ENCODE measurements around the gene GALR2. TPM values are rescaled to one million over a fixed set of nuclear protein-coding genes. Genes with fewer than 3 reads are reported as not detected.
"Not testable (repeated sequence)": the region's sequence is repeated elsewhere in the genome, so short reads cannot be mapped to it uniquely, and the experiment has no call there.

The GALR2 gene
- total and polyA plus RNA-seq, 2 experiments from 2014 or later = 0.55 TPM; not detected in 1

GRCh38 chr17:76038050-76038449 lies 36.5 kb upstream of the GALR2 start:
- Histone ChIP-seq H3K27me3 (no peaks in the 10 kb centered on the region), H3K27ac (peak overlapping the region; percentile 43), H3K36me3 (peaks cover 32% of the 10 kb centered on the region), H3K4me1 (ENCODE audit: low read depth) (peaks cover 13% of the 10 kb centered on the region), H3K9me3 (ENCODE audit: low read depth) (no peaks in the 10 kb centered on the region), H3K4me3 (no peak overlapping the region)
- DNase-seq (ENCODE audit: low read depth in 1 of 2, low spot score in 1 of 2) = no peak
- TF ChIP-seq CTCF (IDR thresholded peaks at IDR 0.05; ENCODE audit: low read depth, low read length) = no peak

GRCh38 chr17:76039121-76039520 lies 35.5 kb upstream of the GALR2 start:
- no peak for TF ChIP-seq CTCF (IDR thresholded peaks at IDR 0.05; ENCODE audit: low read depth, low read length)
- Histone ChIP-seq H3K27ac (no peak overlapping the region), H3K36me3 (peaks cover 43% of the 10 kb centered on the region), H3K4me1 (ENCODE audit: low read depth) (peaks cover 13% of the 10 kb centered on the region), H3K27me3 (no peaks in the 10 kb centered on the region), H3K4me3 (no peak overlapping the region), H3K9me3 (ENCODE audit: low read depth) (no peaks in the 10 kb centered on the region)
- DNase-seq (ENCODE audit: low read depth in 1 of 2, low spot score in 1 of 2) = no peak

DNA sequence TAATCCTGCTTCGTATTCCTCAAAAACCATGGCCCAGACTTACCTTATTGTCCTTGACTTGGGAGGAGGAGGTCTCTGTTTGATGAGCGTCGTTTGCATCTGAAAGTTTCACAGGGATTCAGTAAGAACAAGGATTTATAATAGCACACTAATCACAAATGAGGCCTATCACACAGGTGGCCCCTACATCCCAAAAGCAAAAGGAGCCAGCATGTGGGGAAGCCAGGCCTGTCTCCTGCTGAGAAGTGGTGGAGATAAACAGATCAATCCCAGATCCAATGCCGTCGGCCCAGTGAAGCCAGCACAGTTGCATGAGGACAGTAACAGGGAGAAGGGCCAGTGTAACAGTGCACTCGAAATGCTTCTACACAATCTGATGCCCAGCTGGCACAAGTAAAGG lies 34.2 kb upstream of the GALR2 start:
- Histone ChIP-seq H3K27ac (no peak overlapping the region), H3K9me3 (ENCODE audit: low read depth) (no peaks in the 10 kb centered on the region), H3K36me3 (peaks cover 52% of the 10 kb centered on the region), H3K27me3 (no peaks in the 10 kb centered on the region), H3K4me3 (no peak overlapping the region), H3K4me1 (ENCODE audit: low read depth) (peaks cover 2% of the 10 kb centered on the region)
- no peak for DNase-seq (ENCODE audit: low read depth in 1 of 2, low spot score in 1 of 2)
- no peak for TF ChIP-seq CTCF (IDR thresholded peaks at IDR 0.05; ENCODE audit: low read depth, low read length)

DNA sequence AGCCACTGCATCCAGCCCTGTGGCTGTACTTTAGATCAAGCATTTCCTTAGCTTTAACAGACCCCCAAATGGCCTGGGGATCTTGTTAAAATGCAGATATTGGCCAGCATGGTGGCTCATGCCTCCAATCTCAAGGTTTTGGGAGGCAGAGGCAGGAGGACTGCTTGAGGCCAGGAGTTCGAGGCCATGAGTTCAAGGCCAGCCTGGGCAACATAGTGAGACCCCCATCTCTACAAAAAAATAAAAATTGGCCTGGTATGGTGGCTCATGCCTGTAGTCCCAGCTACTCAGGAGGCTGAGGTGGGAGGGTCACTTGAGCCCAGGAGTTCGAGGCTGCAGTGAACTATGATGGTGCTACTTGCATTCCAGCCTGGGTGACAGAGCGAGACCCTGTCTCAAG lies 31.7 kb upstream of the GALR2 start:
- H3K27ac ChIP-seq; H3K4me1 ChIP-seq (ENCODE audit: low read depth); DNase-seq (ENCODE audit: low read depth in 1 of 2, low spot score in 1 of 2); H3K4me3 ChIP-seq; H3K27me3 ChIP-seq; H3K9me3 ChIP-seq (ENCODE audit: low read depth): not testable (repeated sequence)
- peaks cover 72% of the 10 kb centered on the region for H3K36me3 ChIP-seq

GRCh38 chr17:76044475-76045007 lies 30.0 kb upstream of the GALR2 start:
- not testable (repeated sequence) for H3K27ac ChIP-seq; H3K4me1 ChIP-seq (ENCODE audit: low read depth); H3K9me3 ChIP-seq (ENCODE audit: low read depth); H3K4me3 ChIP-seq; H3K27me3 ChIP-seq; DNase-seq (ENCODE audit: low read depth in 1 of 2, low spot score in 1 of 2)
- peaks cover 78% of the 10 kb centered on the region for H3K36me3 ChIP-seq

DNA sequence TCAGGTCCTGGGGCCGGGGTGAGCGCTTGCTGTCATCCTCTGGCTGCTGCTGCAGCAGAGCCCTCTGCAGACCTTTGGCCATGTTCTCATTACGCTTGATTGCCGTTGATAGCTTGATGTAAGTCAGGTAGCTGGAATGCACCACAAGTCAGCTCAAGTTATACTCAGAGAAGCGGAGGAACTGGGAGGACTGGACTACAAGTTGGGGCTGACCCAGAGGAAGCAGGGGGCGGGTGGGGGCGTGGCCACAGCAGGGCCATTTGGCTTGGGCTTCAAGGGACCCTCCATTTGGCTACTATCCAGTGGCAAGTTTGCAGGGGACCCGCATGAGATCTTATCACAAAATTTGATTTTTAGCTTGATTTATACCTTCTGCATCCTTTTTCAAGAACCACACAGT lies 28.5 kb upstream of the GALR2 start:
- H3K36me3 ChIP-seq = peaks cover 79% of the 10 kb centered on the region
- no peaks in the 10 kb centered on the region for H3K4me1 ChIP-seq (ENCODE audit: low read depth)
- no peak for DNase-seq (ENCODE audit: low read depth in 1 of 2, low spot score in 1 of 2)
- H3K9me3 ChIP-seq (ENCODE audit: low read depth) = no peaks in the 10 kb centered on the region
- no peak overlapping the region for H3K4me3 ChIP-seq
- no peak overlapping the region for H3K27ac ChIP-seq
- TF ChIP-seq CTCF (IDR thresholded peaks at IDR 0.05; ENCODE audit: low read depth, low read length) = no peak
- no peaks in the 10 kb centered on the region for H3K27me3 ChIP-seq

Measured in cardiac muscle cell (in vitro differentiated cells and primary cell).